GM12878 (cell line): ENCODE results near the gene SLC24A3. TPM values are rescaled to one million over a fixed set of nuclear protein-coding genes. Genes with fewer than 3 reads are reported as not detected.

ENCODE experiments used
- CBX5 ChIP-seq: sonication (generic); IDR thresholded peaks from 2 replicates; pipeline ENCODE4 v1.6.1; 2016; ENCODE audit warnings: low read depth, moderate library complexity, mild to moderate bottlenecking, inconsistent platforms
- CUX1 ChIP-seq: IDR thresholded peaks from 2 replicates; pipeline ENCODE4 v1.6.1; 2012; ENCODE audit warnings: improper control_type of control experiment, low read depth, low read length; ENCODE audit not compliant: insufficient replicate concordance
- HDAC6 ChIP-seq: fragments of 200-600 bp; sonication (generic); IDR thresholded peaks from one replicate; pipeline ENCODE4 v1.8.0; 2017; ENCODE audit warnings: antibody characterized with exemption; ENCODE audit not compliant: unreplicated experiment
- JUNB ChIP-seq: IDR thresholded peaks from 2 replicates; pipeline ENCODE4 v1.6.1; 2016; ENCODE audit warnings: antibody characterized with exemption, mild to moderate bottlenecking
- POLR2AphosphoS5 ChIP-seq: IDR thresholded peaks from 2 replicates; pipeline ENCODE4 v1.6.1; 2011; ENCODE audit warnings: mild to moderate bottlenecking, low read length, inconsistent platforms
- TCF7 ChIP-seq: IDR thresholded peaks from 2 replicates; pipeline ENCODE4 v1.6.1; 2014; ENCODE audit warnings: antibody characterized with exemption, borderline replicate concordance
- polyA plus RNA-seq, 11 experiments: library from polyadenylated mRNA; depleted of rRNA in 4 of 11; unstranded in 6 of 11; stranded (reverse) in 5 of 11; fragments of >200 nt; fragmentation: Nextera tagmentation in 4 of 11; fragmentation: Illumina TruSeq in 1 of 11; extraction: Ambion mirVana in 4 of 11; extraction: Trizol in 1 of 11; gene quantifications; 1 replicate in 1 of 11; 2 replicates in 10 of 11; pipeline versions ENCODE4 v1.2.1 to v1.2.3, GENCODE V29; 2011 to 2016; ENCODE audit warnings: inconsistent platforms in 2 of 11, missing spikeins in 2 of 11, low read depth in 1 of 11
- total RNA-seq, 4 experiments: library from RNA; depleted of rRNA in 3 of 4; stranded (reverse); fragments of >200 nt in 3 of 4; fragmentation: Illumina TruSeq in 1 of 4; extraction: Trizol in 1 of 4; gene quantifications; 2 replicates each; pipeline versions ENCODE4 v1.2.1 to v1.2.3, GENCODE V29; 2013 to 2021
- TF ChIP-seq, protein P1 (sequence below): IDR thresholded peaks from 2 replicates; pipeline ENCODE4 v1.6.1; 2011; ENCODE audit warnings: mild to moderate bottlenecking, low read depth, low read length, moderate library complexity; ENCODE audit not compliant: insufficient replicate concordance

Gene SLC24A3
- total and polyA plus RNA-seq, 10 of the 15 experiments (the other 5 are each of a cell fraction or from before 2014, with no cell fraction given) = 0.04 TPM; not detected in 9

GRCh38 chr20:19251506-19251905 is 39.1 kb downstream of the SLC24A3 start (continued):
- TF ChIP-seq, protein P1, sequence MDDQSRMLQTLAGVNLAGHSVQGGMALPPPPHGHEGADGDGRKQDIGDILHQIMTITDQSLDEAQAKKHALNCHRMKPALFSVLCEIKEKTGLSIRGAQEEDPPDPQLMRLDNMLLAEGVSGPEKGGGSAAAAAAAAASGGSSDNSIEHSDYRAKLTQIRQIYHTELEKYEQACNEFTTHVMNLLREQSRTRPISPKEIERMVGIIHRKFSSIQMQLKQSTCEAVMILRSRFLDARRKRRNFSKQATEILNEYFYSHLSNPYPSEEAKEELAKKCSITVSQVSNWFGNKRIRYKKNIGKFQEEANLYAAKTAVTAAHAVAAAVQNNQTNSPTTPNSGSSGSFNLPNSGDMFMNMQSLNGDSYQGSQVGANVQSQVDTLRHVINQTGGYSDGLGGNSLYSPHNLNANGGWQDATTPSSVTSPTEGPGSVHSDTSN = no peak
- TF ChIP-seq TCF7 (no peak), HDAC6 (no peak), CUX1 (no peak), JUNB (no peak), POLR2AphosphoS5 (no peak), CBX5 (no peak)
